Stimulated activated CD8-positive, alpha-beta memory T cell treated with anti-CD3 and anti-CD28 coated beads, Interleukin-12 subunit alpha, Interleukin-12 subunit beta, amount 100 ng/mL, for 1 hour (primary cell): ENCODE data around the gene OR2B6.

Experiments used
- DNase-seq: peaks from one replicate; pipeline ENCODE4 v3.0.0-alpha.2; 2020; ENCODE audit warnings: low read depth

Gene OR2B6

GRCh38 chr6:28000351-28001045, 43.5 kb downstream of the OR2B6 start:
- no peak for DNase-seq

GRCh38 chr6:28001351-28001750, 44.3 kb downstream of the OR2B6 start:
- no peak for DNase-seq

- DNase-seq, result no peak
Observed at GRCh38 chr6:28001751-28002150, 44.7 kb downstream of the OR2B6 start.

- no peak for DNase-seq
Observed at GRCh38 chr6:28002161-28002560, 45.1 kb downstream of the OR2B6 start.

- no peak for DNase-seq
Observed at GRCh38 chr6:28003059-28003458, 46.0 kb downstream of the OR2B6 start.

- no peak for DNase-seq
Observed at GRCh38 chr6:28003661-28004060, 46.6 kb downstream of the OR2B6 start.

- DNase-seq, result no peak
Observed at GRCh38 chr6:28004350-28005151, 47.5 kb downstream of the OR2B6 start.

- no peak for DNase-seq
Observed at GRCh38 chr6:28005152-28005890, 48.3 kb downstream of the OR2B6 start.

- DNase-seq, result no peak
Observed at GRCh38 chr6:28005975-28006374, 48.9 kb downstream of the OR2B6 start.
